PC-3 (cell line): ENCODE measurements around the gene SLC6A9. TPM values are rescaled to one million over a fixed set of nuclear protein-coding genes. Genes with fewer than 3 reads are reported as not detected.
A peak's percentile ranks its signal among the peaks of the same experiment; 100 is the strongest.

ENCODE experiments used
- ATAC-seq: fragments of 200-7000 bp; cut with Tn5 transposase; 2 replicates; pipeline ENCODE4 v1.9.1; 2020; ENCODE audit warnings: mild to moderate bottlenecking, moderate library complexity
- Bru-seq: library from RNA; stranded (reverse); fragments of 400-500 nt; gene quantifications from one replicate; lab custom pipeline; 2021; lab: Mats Ljungman, UMichigan
- BruChase-seq, 2 experiments: library from RNA; stranded (reverse); fragments of 400-500 nt; gene quantifications; one replicate each; lab custom pipeline; 2021; lab: Mats Ljungman, UMichigan
- BruUV-seq: library from RNA; stranded (reverse); fragments of 400-500 nt; replicated peaks from 2 replicates; lab custom pipeline; 2021; lab: Mats Ljungman, UMichigan
- CTCF ChIA-PET: fragments of 300-600 bp; sonication (Branson Sonifier 250); formaldehyde crosslinking; loops from one replicate; lab custom pipeline; 2022; ENCODE audit warnings: antibody characterized with exemption; lab: Charles Lee
- POLR2A ChIA-PET: fragments of 300-600 bp; sonication (Branson Sonifier 250); formaldehyde crosslinking; loops from one replicate; lab custom pipeline; 2022; ENCODE audit warnings: antibody characterized with exemption; ENCODE audit not compliant: unreplicated experiment; lab: Charles Lee
- DNase-seq: peaks from one replicate; pipeline ENCODE4 v3.0.0-alpha.2; 2015
- H2AFZ ChIP-seq: fragments of 300-600 bp; sonication (generic); 2 replicates; pipeline ENCODE4 v1.6.0; 2016; ENCODE audit warnings: antibody characterized with exemption, low read length
- H3F3A ChIP-seq: fragments of 300-600 bp; sonication (generic); one replicate; pipeline ENCODE4 v1.6.0; 2017; ENCODE audit warnings: antibody characterized with exemption, low read length, control low read depth, mild to moderate bottlenecking; ENCODE audit not compliant: unreplicated experiment
- H3K27ac ChIP-seq: fragments of 300-600 bp; sonication (generic); 2 replicates; pipeline ENCODE4 v1.5.1; 2016; ENCODE audit warnings: mild to moderate bottlenecking, low read length
- H3K27me3 ChIP-seq: fragments of 300-600 bp; sonication (generic); 2 replicates; pipeline ENCODE4 v1.6.1; 2016; ENCODE audit warnings: low read length, mixed read lengths
- H3K36me3 ChIP-seq: fragments of 300-600 bp; sonication (generic); 2 replicates; pipeline ENCODE4 v1.6.1; 2016; ENCODE audit warnings: low read depth, mixed run types, low read length, mixed read lengths
- H3K4me1 ChIP-seq: fragments of 300-600 bp; sonication (generic); 2 replicates; pipeline ENCODE4 v1.5.1; 2016; ENCODE audit warnings: low read length; ENCODE audit not compliant: insufficient read depth
- H3K4me2 ChIP-seq: fragments of 300-600 bp; sonication (generic); 2 replicates; pipeline ENCODE4 v1.6.0; 2016; ENCODE audit warnings: low read length
- H3K4me3 ChIP-seq: fragments of 300-600 bp; sonication (generic); 2 replicates; pipeline ENCODE4 v1.5.1; 2016; ENCODE audit warnings: mild to moderate bottlenecking, low read length, mixed read lengths
- H3K79me2 ChIP-seq: fragments of 300-600 bp; sonication (generic); 2 replicates; pipeline ENCODE4 v1.6.1; 2017; ENCODE audit warnings: low read length, mixed read lengths
- H3K9ac ChIP-seq: fragments of 300-600 bp; sonication (generic); 2 replicates; pipeline ENCODE4 v1.6.0; 2016; ENCODE audit warnings: mild to moderate bottlenecking, low read length
- H3K9me2 ChIP-seq: fragments of 300-600 bp; sonication (generic); replicated peaks from 2 replicates; pipeline ENCODE4 v1.6.1; 2016; ENCODE audit warnings: mixed run types, low read length, mixed read lengths
- H3K9me3 ChIP-seq: fragments of 300-600 bp; sonication (generic); 2 replicates; pipeline ENCODE4 v1.6.1; 2016; ENCODE audit warnings: low read length, mixed read lengths
- H4K20me1 ChIP-seq: fragments of 300-600 bp; sonication (generic); 2 replicates; pipeline ENCODE4 v1.6.1; 2016; ENCODE audit warnings: low read length, mixed read lengths
- CTCF ChIP-seq: fragments of 300-600 bp; sonication (generic); conservative IDR thresholded peaks from 2 replicates; pipeline ENCODE4 v1.5.1; 2017; ENCODE audit warnings: antibody characterized with exemption, low read depth, mild to moderate bottlenecking, low read length
- EZH2 ChIP-seq: fragments of 300-600 bp; sonication (generic); IDR thresholded peaks from one replicate; pipeline ENCODE4 v1.6.1; 2017; ENCODE audit warnings: antibody characterized with exemption, mild to moderate bottlenecking, low read length; ENCODE audit not compliant: unreplicated experiment
- EZH2phosphoT487 ChIP-seq: fragments of 300-600 bp; sonication (generic); IDR thresholded peaks from 2 replicates; pipeline ENCODE4 v1.6.1; 2018; ENCODE audit warnings: mild to moderate bottlenecking, antibody characterized with exemption, low read length, borderline replicate concordance
- intact Hi-C: fragments of 100-400 bp; cut with micrococcal nuclease; formaldehyde crosslinking; loops from 2 replicates; pipeline ENCODE4 v1.9.0; 2023
- long read RNA-seq: library from polyadenylated mRNA; unstranded; transcript quantifications from one replicate; pipeline ENCODE4 v2.0.0, GENCODE V29; 2021; ENCODE audit not compliant: unreplicated experiment
- total RNA-seq: library from RNA; depleted of rRNA; stranded (reverse); fragments of >200 nt; gene quantifications from 2 replicates; pipeline ENCODE4 v1.2.3, GENCODE V29; 2014; rRNA removed

SLC6A9 gene
- total RNA-seq, result 11.2 and 15.7 TPM in 2 replicates
- Bru-seq, nascent RNA, result percentile 73 among the genes with signal in this experiment
- percentile 71 among the genes with signal in this experiment for BruChase-seq, experiment 1, labeled RNA remaining after a 6-hour chase
- BruChase-seq, experiment 2, labeled RNA remaining after a 2-hour chase, result percentile 81 among the genes with signal in this experiment
- long read RNA-seq, transcript SLC6A9-205 (14 exons, 3,130 nt), result major isoform, 9 of 74 reads
- long read RNA-seq, partial matches to known transcripts, result 21 of 74 reads
- long read RNA-seq, other reads (novel, unspliced or antisense), result 44 of 74 reads

GRCh38 chr1:44031252-44032169, at the start of gene SLC6A9:
SLC6A9 (minus strand) TSS chr1:44031462; CDS start chr1:44024277, 7,185 bp downstream.
- H3K9me2 ChIP-seq, result no peaks in the 10 kb centered on the region
- peaks cover 23% of the 10 kb centered on the region for H3K79me2 ChIP-seq
- peak within 1 kb of the TSS; percentile 98 for H3K27ac ChIP-seq
- no peaks in the 10 kb centered on the region for H3K9me3 ChIP-seq
- peak; percentile 7 for ATAC-seq
- H3F3A ChIP-seq, result no peaks in the 10 kb centered on the region
- intact Hi-C loops, result no loop called here
- CTCF ChIA-PET, result interaction anchor here (0.6 to 1.0 kb wide), 4 partner anchors 16 to 346 kb away, joined by 3 to 5 read pairs (median 4); no protein-coding TSS in a partner anchor
- POLR2A ChIA-PET, result interaction anchor here (0.6 kb wide), 5 partner anchors 50 to 577 kb away, joined by 11 to 17 read pairs (median 12); no protein-coding TSS in a partner anchor
- TSS peak; percentile 28 for BruUV-seq
- no peaks in the 10 kb centered on the region for H3K36me3 ChIP-seq
- H3K4me2 ChIP-seq, result peak within 1 kb of the TSS; percentile 90
- H3K9ac ChIP-seq, result peak within 1 kb of the TSS; percentile 98
- H2AFZ ChIP-seq, result peak within 1 kb of the TSS; percentile 61
- peak; percentile 62 for DNase-seq
- H3K27me3 ChIP-seq, result no peaks in the 10 kb centered on the region
- TF ChIP-seq EZH2phosphoT487 (no peak), EZH2 (no peak), CTCF (no peak)
- peak within 1 kb of the TSS; percentile 91 for H3K4me3 ChIP-seq
- H3K4me1 ChIP-seq, result peaks cover 41% of the 10 kb centered on the region
- no peaks in the 10 kb centered on the region for H4K20me1 ChIP-seq

- no peak overlapping the region for H3K4me2 ChIP-seq
- TF ChIP-seq CTCF (no peak), EZH2phosphoT487 (no peak), EZH2 (no peak)
- intact Hi-C loops, result no loop called here
- H3K4me1 ChIP-seq, result no peaks in the 10 kb centered on the region
- H3K4me3 ChIP-seq, result no peak overlapping the region
- ATAC-seq (no peak), DNase-seq (no peak)
- no peaks in the 10 kb centered on the region for H3K79me2 ChIP-seq
- no peaks in the 10 kb centered on the region for H3K36me3 ChIP-seq
- BruUV-seq, result no TSS peak
- no peaks in the 10 kb centered on the region for H3K27me3 ChIP-seq
- no peaks in the 10 kb centered on the region for H3K9me2 ChIP-seq
- CTCF ChIA-PET, result no interaction called here
- POLR2A ChIA-PET, result no interaction called here
- no peaks in the 10 kb centered on the region for H3F3A ChIP-seq
- H3K9me3 ChIP-seq, result no peaks in the 10 kb centered on the region
- H2AFZ ChIP-seq, result no peak overlapping the region
- H3K27ac ChIP-seq, result no peak overlapping the region
- no peak overlapping the region for H3K9ac ChIP-seq
- H4K20me1 ChIP-seq, result no peaks in the 10 kb centered on the region
Observed at GRCh38 chr1:44079566-44079965, 48.3 kb upstream of the SLC6A9 start.
